ENCODE data around the gene GEMIN2.
"Not testable (repeated sequence)": the region's sequence is repeated elsewhere in the genome, so short reads cannot be mapped to it uniquely, and the experiment has no call there.

Gene GEMIN2

GRCh38 chr14:39160494-39160893 lies 46.4 kb downstream of the GEMIN2 start:
- TF ChIP-seq EZH2 (IDR thresholded peaks at IDR 0.05; ENCODE audit: borderline replicate concordance, low read length) (no peak), CTCF (IDR thresholded peaks at IDR 0.05; ENCODE audit: low read length) (no peak)
- H3K9me2 ChIP-seq (ENCODE audit: low read depth, low read length) = no peaks in the 10 kb centered on the region
- no peaks in the 10 kb centered on the region for H3F3A ChIP-seq (ENCODE audit: insufficient read depth, low read length)
- H3K36me3 ChIP-seq (ENCODE audit: insufficient read depth, low read length) = peaks cover 59% of the 10 kb centered on the region
- no peak overlapping the region for H3K4me3 ChIP-seq (ENCODE audit: low read depth, low read length, poor library complexity, severe bottlenecking)
- H3K4me1 ChIP-seq (ENCODE audit: insufficient read depth, low read length, severe bottlenecking) = no peaks in the 10 kb centered on the region
- no peaks in the 10 kb centered on the region for H4K20me1 ChIP-seq (ENCODE audit: insufficient read depth, low read length)
- H3K27me3 ChIP-seq (ENCODE audit: insufficient read depth, low read length) = no peaks in the 10 kb centered on the region
- H3K79me2 ChIP-seq (ENCODE audit: insufficient read depth, low read length) = peaks cover 4% of the 10 kb centered on the region; the same call in 1 of the 2 replicates
- no peak overlapping the region for H3K4me2 ChIP-seq (ENCODE audit: low read length)
- H3K9me3 ChIP-seq (ENCODE audit: low read length) = no peaks in the 10 kb centered on the region
- no peak overlapping the region for H3K9ac ChIP-seq (ENCODE audit: low read length)
- H3K27ac ChIP-seq (ENCODE audit: low read depth, low read length, poor library complexity, severe bottlenecking) = no peak overlapping the region
- H2AFZ ChIP-seq (ENCODE audit: low read length) = no peak overlapping the region

- not testable (repeated sequence) for H3K9me2 ChIP-seq (ENCODE audit: low read depth, low read length); H3K27me3 ChIP-seq (ENCODE audit: insufficient read depth, low read length); H2AFZ ChIP-seq (ENCODE audit: low read length); H3K27ac ChIP-seq (ENCODE audit: low read depth, low read length, poor library complexity, severe bottlenecking); H3K9me3 ChIP-seq (ENCODE audit: low read length); H3F3A ChIP-seq (ENCODE audit: insufficient read depth, low read length); H4K20me1 ChIP-seq (ENCODE audit: insufficient read depth, low read length)
- peaks cover 35% of the 10 kb centered on the region for H3K79me2 ChIP-seq (ENCODE audit: insufficient read depth, low read length)
- peaks cover 47% of the 10 kb centered on the region for H3K4me1 ChIP-seq (ENCODE audit: insufficient read depth, low read length, severe bottlenecking)
- H3K36me3 ChIP-seq (ENCODE audit: insufficient read depth, low read length) = peaks cover 23% of the 10 kb centered on the region; the same call in 1 of the 2 replicates
- peak overlapping the region; percentile 94 for H3K4me2 ChIP-seq (ENCODE audit: low read length)
- peak overlapping the region; percentile 88; the same call in 1 of the 2 replicates for H3K9ac ChIP-seq (ENCODE audit: low read length)
- H3K4me3 ChIP-seq (ENCODE audit: low read depth, low read length, poor library complexity, severe bottlenecking) = peak overlapping the region; percentile 85
Measured at GRCh38 chr14:39167797-39168320, 53.7 kb downstream of the GEMIN2 start.

- Histone ChIP-seq H3K36me3 (ENCODE audit: insufficient read depth, low read length) (peaks cover 17% of the 10 kb centered on the region; the same call in 1 of the 2 replicates), H3K4me2 (ENCODE audit: low read length) (peak overlapping the region; percentile 94), H2AFZ (ENCODE audit: low read length) (no peak overlapping the region), H4K20me1 (ENCODE audit: insufficient read depth, low read length) (no peaks in the 10 kb centered on the region), H3K4me3 (ENCODE audit: low read depth, low read length, poor library complexity, severe bottlenecking) (peak overlapping the region; percentile 85), H3K27me3 (ENCODE audit: insufficient read depth, low read length) (no peaks in the 10 kb centered on the region), H3F3A (ENCODE audit: insufficient read depth, low read length) (peaks cover 6% of the 10 kb centered on the region; the same call in 1 of the 2 replicates), H3K4me1 (ENCODE audit: insufficient read depth, low read length, severe bottlenecking) (peaks cover 54% of the 10 kb centered on the region), H3K79me2 (ENCODE audit: insufficient read depth, low read length) (peaks cover 33% of the 10 kb centered on the region), H3K9me2 (ENCODE audit: low read depth, low read length) (no peaks in the 10 kb centered on the region), H3K9me3 (ENCODE audit: low read length) (no peaks in the 10 kb centered on the region), H3K27ac (ENCODE audit: low read depth, low read length, poor library complexity, severe bottlenecking) (no peak overlapping the region), H3K9ac (ENCODE audit: low read length) (peak overlapping the region; percentile 88)
- TF ChIP-seq CTCF (IDR thresholded peaks at IDR 0.05; ENCODE audit: low read length) (no peak), EZH2 (IDR thresholded peaks at IDR 0.05; ENCODE audit: borderline replicate concordance, low read length) (no peak)
Measured at GRCh38 chr14:39168591-39168990, 54.5 kb downstream of the GEMIN2 start.

- Histone ChIP-seq H3K4me2 (ENCODE audit: low read length) (peak overlapping the region; percentile 94), H3K9ac (ENCODE audit: low read length) (peak overlapping the region; percentile 88), H3K36me3 (ENCODE audit: insufficient read depth, low read length) (peaks cover 10% of the 10 kb centered on the region; the same call in 1 of the 2 replicates), H2AFZ (ENCODE audit: low read length) (no peak overlapping the region), H3K27me3 (ENCODE audit: insufficient read depth, low read length) (no peaks in the 10 kb centered on the region), H3K79me2 (ENCODE audit: insufficient read depth, low read length) (peaks cover 31% of the 10 kb centered on the region), H3K9me3 (ENCODE audit: low read length) (no peaks in the 10 kb centered on the region), H3K4me1 (ENCODE audit: insufficient read depth, low read length, severe bottlenecking) (peaks cover 64% of the 10 kb centered on the region), H3K9me2 (ENCODE audit: low read depth, low read length) (no peaks in the 10 kb centered on the region), H3K27ac (ENCODE audit: low read depth, low read length, poor library complexity, severe bottlenecking) (peak overlapping the region; percentile 96), H3F3A (ENCODE audit: insufficient read depth, low read length) (peaks cover 6% of the 10 kb centered on the region; the same call in 1 of the 2 replicates), H3K4me3 (ENCODE audit: low read depth, low read length, poor library complexity, severe bottlenecking) (peak overlapping the region; percentile 85), H4K20me1 (ENCODE audit: insufficient read depth, low read length) (no peaks in the 10 kb centered on the region)
- TF ChIP-seq EZH2 (IDR thresholded peaks at IDR 0.05; ENCODE audit: borderline replicate concordance, low read length) = no peak
- no peak for TF ChIP-seq CTCF (IDR thresholded peaks at IDR 0.05; ENCODE audit: low read length)
Measured at GRCh38 chr14:39169541-39169900, 55.4 kb downstream of the GEMIN2 start.

Data from OCI-LY1 (cell line).